Neural progenitor cell (in vitro differentiated cells): ENCODE measurements around the gene MAD1L1. TPM values are rescaled to one million over a fixed set of nuclear protein-coding genes. Genes with fewer than 3 reads are reported as not detected.

Experiments used
- DNase-seq: peaks from one replicate; pipeline ENCODE4 v3.0.0-alpha.2; 2016; ENCODE audit warnings: low spot score
- H2AFZ ChIP-seq: fragments of 200-600 bp; sonication (generic); replicated peaks from 2 replicates; pipeline ENCODE4 v1.6.1; 2016; ENCODE audit warnings: antibody characterized with exemption
- H3F3A ChIP-seq: fragments of 200-600 bp; sonication (generic); 2 replicates; pipeline ENCODE4 v1.6.1; 2016; ENCODE audit warnings: antibody characterized with exemption, low read depth
- H3K27ac ChIP-seq: fragments of 200-600 bp; sonication (generic); 2 replicates; pipeline ENCODE4 v1.5.1; 2016; ENCODE audit warnings: mild to moderate bottlenecking
- H3K27me3 ChIP-seq: fragments of 200-600 bp; sonication (generic); 2 replicates; pipeline ENCODE4 v1.6.1; 2016; ENCODE audit warnings: mild to moderate bottlenecking, moderate library complexity
- H3K36me3 ChIP-seq: fragments of 200-600 bp; sonication (generic); 2 replicates; pipeline ENCODE4 v1.5.1; 2016
- H3K4me1 ChIP-seq: fragments of 200-600 bp; sonication (generic); 2 replicates; pipeline ENCODE4 v1.6.1; 2016; ENCODE audit warnings: mixed run types
- H3K4me2 ChIP-seq: fragments of 200-600 bp; sonication (generic); 2 replicates; pipeline ENCODE4 v1.6.1; 2016
- H3K4me3 ChIP-seq: fragments of 200-600 bp; sonication (generic); 2 replicates; pipeline ENCODE4 v1.5.1; 2016
- H3K79me2 ChIP-seq: fragments of 200-600 bp; sonication (generic); 2 replicates; pipeline ENCODE4 v1.6.1; 2016; ENCODE audit warnings: low read depth
- H3K9ac ChIP-seq: fragments of 200-600 bp; sonication (generic); 2 replicates; pipeline ENCODE4 v1.6.1; 2016
- H3K9me3 ChIP-seq: fragments of 200-600 bp; sonication (generic); 2 replicates; pipeline ENCODE4 v1.5.1; 2016; ENCODE audit warnings: low read depth
- H4K20me1 ChIP-seq: fragments of 200-600 bp; sonication (generic); 2 replicates; pipeline ENCODE4 v1.6.1; 2016; ENCODE audit warnings: low read depth
- H3K27ac Mint-ChIP-seq: 3 replicates; pipeline ENCODE4 v1.8.0; 2021; ENCODE audit warnings: mixed read lengths
- H3K27me3 Mint-ChIP-seq: 2 replicates; pipeline ENCODE4 v1.8.0; 2022; ENCODE audit warnings: low read depth, mild to moderate bottlenecking, inconsistent platforms, moderate library complexity, mixed read lengths; ENCODE audit not compliant: insufficient read depth
- H3K36me3 Mint-ChIP-seq: 3 replicates; pipeline ENCODE4 v1.8.0; 2021; ENCODE audit warnings: mixed read lengths
- H3K4me1 Mint-ChIP-seq: 3 replicates; pipeline ENCODE4 v1.8.0; 2021; ENCODE audit warnings: mixed read lengths
- H3K4me3 Mint-ChIP-seq: 3 replicates; pipeline ENCODE4 v1.8.0; 2021; ENCODE audit warnings: mild to moderate bottlenecking, moderate library complexity, mixed read lengths
- H3K9me3 Mint-ChIP-seq: 3 replicates; pipeline ENCODE4 v1.8.0; 2020; ENCODE audit warnings: mixed read lengths
- CTCF ChIP-seq: fragments of 200-600 bp; sonication (generic); IDR thresholded peaks from 2 replicates; pipeline ENCODE4 v1.5.1; 2017; ENCODE audit warnings: antibody characterized with exemption, mild to moderate bottlenecking
- EZH2 ChIP-seq: fragments of 200-600 bp; sonication (generic); IDR thresholded peaks from 2 replicates; pipeline ENCODE4 v1.6.1; 2017; ENCODE audit warnings: antibody characterized with exemption, mild to moderate bottlenecking, moderate library complexity
- EZH2phosphoT487 ChIP-seq: fragments of 200-600 bp; sonication (generic); IDR thresholded peaks from 2 replicates; pipeline ENCODE4 v1.6.1; 2017; ENCODE audit warnings: antibody characterized with exemption
- total RNA-seq: library from RNA; depleted of rRNA; stranded (reverse); fragments of >200 nt; gene quantifications from 2 replicates; pipeline ENCODE4 v1.2.3, GENCODE V29; 2015; ENCODE audit warnings: low replicate concordance

Gene MAD1L1
- total RNA-seq, 1 donor from 2014 or later: 23.7 TPM

- H3K4me1 ChIP-seq: peaks cover 25% of the 10 kb centered on the region
- peaks cover 4% of the 10 kb centered on the region for H3F3A ChIP-seq
- no peak overlapping the region for H3K27ac ChIP-seq
- H3K9ac ChIP-seq: no peak overlapping the region
- H3K36me3 ChIP-seq: no peaks in the 10 kb centered on the region
- TF ChIP-seq CTCF (no peak), EZH2phosphoT487 (no peak), EZH2 (no peak)
- H4K20me1 ChIP-seq: peaks cover 4% of the 10 kb centered on the region
- Mint-ChIP-seq H3K9me3 (no peaks in the 10 kb centered on the region), H3K36me3 (peaks cover 7% of the 10 kb centered on the region), H3K27ac (no peak overlapping the region), H3K27me3 (peaks cover 7% of the 10 kb centered on the region), H3K4me1 (peaks cover 60% of the 10 kb centered on the region), H3K4me3 (peak overlapping the region; percentile 67)
- H3K4me3 ChIP-seq: no peak overlapping the region
- no peaks in the 10 kb centered on the region for H3K9me3 ChIP-seq
- H3K79me2 ChIP-seq: no peaks in the 10 kb centered on the region
- H3K4me2 ChIP-seq: no peak overlapping the region
- no peak overlapping the region for H2AFZ ChIP-seq
- DNase-seq: no peak
- H3K27me3 ChIP-seq: no peaks in the 10 kb centered on the region
Measured at GRCh38 chr7:2101630-2102374, 130.9 kb downstream of the MAD1L1 start.

GRCh38 chr7:2100278-2101208 lies 132.2 kb downstream of the MAD1L1 start:
- H3K36me3 ChIP-seq: no peaks in the 10 kb centered on the region
- peaks cover 18% of the 10 kb centered on the region for H3K4me1 ChIP-seq
- H3K27me3 ChIP-seq: no peaks in the 10 kb centered on the region
- no peak overlapping the region for H3K9ac ChIP-seq
- H4K20me1 ChIP-seq: no peaks in the 10 kb centered on the region
- no peaks in the 10 kb centered on the region for H3K79me2 ChIP-seq
- Mint-ChIP-seq H3K4me3 (no peak overlapping the region), H3K36me3 (peaks cover 7% of the 10 kb centered on the region), H3K9me3 (no peaks in the 10 kb centered on the region), H3K4me1 (peaks cover 58% of the 10 kb centered on the region), H3K27ac (peak overlapping the region; percentile 85), H3K27me3 (peaks cover 7% of the 10 kb centered on the region)
- H3K4me3 ChIP-seq: no peak overlapping the region
- DNase-seq: no peak
- no peak overlapping the region for H3K27ac ChIP-seq
- H3K9me3 ChIP-seq: no peaks in the 10 kb centered on the region
- H3F3A ChIP-seq: no peaks in the 10 kb centered on the region
- no peak overlapping the region for H3K4me2 ChIP-seq
- no peak overlapping the region for H2AFZ ChIP-seq
- TF ChIP-seq CTCF (no peak), EZH2 (no peak), EZH2phosphoT487 (no peak)

- H3K27ac Mint-ChIP-seq: peak overlapping the region; percentile 76
- H3K36me3 Mint-ChIP-seq: peaks cover 9% of the 10 kb centered on the region
- no peaks in the 10 kb centered on the region for H3K9me3 ChIP-seq
- H2AFZ ChIP-seq: no peak overlapping the region
- H3K4me1 Mint-ChIP-seq: peaks cover 52% of the 10 kb centered on the region
- H3K4me2 ChIP-seq: no peak overlapping the region
- H3K79me2 ChIP-seq: no peaks in the 10 kb centered on the region
- H3K9me3 Mint-ChIP-seq: no peaks in the 10 kb centered on the region
- no peak for TF ChIP-seq EZH2
- TF ChIP-seq EZH2phosphoT487: no peak
- TF ChIP-seq CTCF: no peak
- H3K9ac ChIP-seq: no peak overlapping the region
- no peaks in the 10 kb centered on the region for H3K27me3 ChIP-seq
- no peak overlapping the region for H3K4me3 ChIP-seq
- peaks cover 9% of the 10 kb centered on the region for H3K27me3 Mint-ChIP-seq
- no peak for DNase-seq
- H3F3A ChIP-seq: no peaks in the 10 kb centered on the region
- H3K36me3 ChIP-seq: no peaks in the 10 kb centered on the region
- no peaks in the 10 kb centered on the region for H4K20me1 ChIP-seq
- peaks cover 6% of the 10 kb centered on the region for H3K4me1 ChIP-seq
- H3K27ac ChIP-seq: no peak overlapping the region
- H3K4me3 Mint-ChIP-seq: no peak overlapping the region
Measured at GRCh38 chr7:2099048-2099957, 133.4 kb downstream of the MAD1L1 start.
